Right ventricle myocardium superior (tissue), 1 donor: Measurements from ENCODE around the gene MRPL4. TPM values are rescaled to one million over a fixed set of nuclear protein-coding genes. Genes with fewer than 3 reads are reported as not detected.
"Not testable (repeated sequence)": the region's sequence is repeated elsewhere in the genome, so short reads cannot be mapped to it uniquely, and the experiment has no call there.

Experiments
- ATAC-seq: fragments of 200-7000 bp; cut with Tn5 transposase; one replicate; pipeline ENCODE4 v1.9.1; 2020; ENCODE audit warnings: mild to moderate bottlenecking; ENCODE audit not compliant: poor library complexity
- DNase-seq: peaks from one replicate; pipeline ENCODE4 v3.0.0-alpha.2; 2020
- intact Hi-C: fragments of 100-400 bp; cut with DNase I; formaldehyde crosslinking; loops from one replicate; pipeline ENCODE4 v1.11.2; 2022
- total RNA-seq: library from RNA; stranded (reverse); fragmentation: NEBNext Ultra II Directional; extraction: Animal tissue kit (Norgen Biotek cat#: 25700); gene quantifications from one replicate; pipeline ENCODE4 v1.2.1, GENCODE V29; 2021
- donor health status: DM: no; HTN: yes; CAD: no; lungs with severe emphysema.

MRPL4 gene
- total RNA-seq, 1 donor from 2014 or later, result 72.4 TPM

DNA sequence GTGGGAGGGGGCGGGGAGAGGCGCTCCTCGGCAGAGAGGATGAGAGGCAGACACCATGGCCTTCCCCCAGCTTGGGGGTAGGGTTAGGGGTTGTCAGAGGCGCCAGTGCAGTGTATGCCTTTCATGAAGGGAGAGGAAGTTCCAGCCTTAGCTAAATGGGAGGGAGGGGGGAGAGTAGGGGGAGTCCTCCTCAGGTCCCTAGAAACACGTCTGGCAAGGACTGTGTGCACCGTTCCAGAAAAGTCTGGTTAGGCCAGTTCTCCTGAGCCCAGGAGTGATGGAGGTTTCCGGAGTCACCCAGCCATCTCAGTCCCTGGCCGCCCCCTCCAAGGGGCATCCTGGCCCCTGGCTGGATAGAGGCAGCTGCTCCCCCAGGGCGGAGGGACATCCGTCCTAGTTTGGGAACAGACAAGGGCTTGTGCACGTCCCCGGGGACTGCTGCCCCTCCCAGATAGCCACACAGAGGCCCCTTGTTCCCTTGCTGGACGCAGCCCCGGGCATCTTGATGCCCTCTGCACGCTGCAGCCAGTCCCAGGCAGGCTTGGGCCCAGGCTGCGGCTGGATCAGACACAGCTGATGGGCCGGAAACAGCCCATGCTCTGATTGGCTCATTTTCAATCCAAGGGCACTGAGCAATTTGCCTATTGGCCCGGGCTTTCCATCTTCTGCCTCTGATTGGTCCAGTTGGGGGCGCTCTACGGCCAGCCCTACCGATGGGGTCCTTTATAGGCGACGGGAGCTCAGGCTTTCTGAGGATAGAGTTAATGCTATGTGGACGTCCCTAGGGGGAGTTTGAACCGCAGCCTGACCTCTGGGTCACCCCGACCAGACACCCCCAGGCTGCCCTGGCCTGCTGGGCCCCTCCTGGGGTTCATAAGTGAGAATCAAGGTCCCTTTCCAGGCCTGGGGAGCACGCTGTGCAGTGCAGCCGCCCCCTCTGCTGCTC lies 24.7 kb upstream of the MRPL4 start:
- peak; percentile 68 for DNase-seq
- intact Hi-C loops, result no loop called here
- peak; percentile 28 for ATAC-seq

GRCh38 chr19:10228393-10228792 lies 23.6 kb upstream of the MRPL4 start:
- ATAC-seq, result no peak

GRCh38 chr19:10228920-10229319 lies 23.1 kb upstream of the MRPL4 start:
- no peak for ATAC-seq
- DNase-seq, result no peak
- intact Hi-C loops, result no loop called here

More at GRCh38 chr19:10228393-10228792, 23.6 kb upstream of the MRPL4 start:
- no peak for DNase-seq
- intact Hi-C loops, result no loop called here

DNA sequence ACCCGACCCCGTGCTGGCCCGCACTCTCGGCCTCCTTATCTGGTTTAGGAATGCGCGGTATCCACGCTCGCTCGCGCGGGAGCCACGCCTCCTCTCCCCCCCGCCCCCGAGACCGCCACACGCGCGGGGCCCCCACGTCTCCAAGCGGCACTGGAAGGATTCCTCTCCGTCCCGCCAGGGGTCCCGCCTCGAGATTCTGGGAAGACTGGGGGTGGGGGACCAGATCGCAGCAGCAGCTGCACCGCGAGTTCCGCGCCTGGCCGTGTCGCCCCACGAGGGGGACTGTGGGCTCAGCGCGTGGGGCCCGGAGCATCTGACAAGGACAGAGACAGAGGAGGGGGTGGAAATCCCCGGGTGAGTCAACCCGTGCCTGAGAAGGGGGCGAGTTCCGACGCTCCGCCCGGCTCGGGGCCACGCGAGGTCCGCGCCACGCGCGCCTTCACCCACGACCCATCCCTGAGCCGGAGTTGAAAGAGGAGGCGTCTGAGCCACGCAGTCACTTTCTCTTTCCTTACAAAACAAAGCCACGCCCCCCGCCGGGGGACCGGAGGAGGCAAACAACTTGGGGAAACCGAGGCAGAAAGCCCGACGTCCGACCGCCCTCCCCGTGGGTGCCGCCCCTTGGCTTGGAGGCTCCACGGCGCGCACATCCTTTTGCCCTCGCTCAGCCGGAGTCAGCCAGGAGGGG lies 21.7 kb upstream of the MRPL4 start:
- DNase-seq (peak; percentile 76), ATAC-seq (no peak)
- intact Hi-C loops, result no loop called here

GRCh38 chr19:10230861-10231611 lies 21.0 kb upstream of the MRPL4 start, which contains the start of gene S1PR2:
Gene S1PR2 (minus strand): TSS chr19:10231331. CDS start chr19:10224905, 6,426 bp downstream.
- DNase-seq (peak; percentile 89), ATAC-seq (peak; percentile 74)
- intact Hi-C loops, result no loop called here

DNA sequence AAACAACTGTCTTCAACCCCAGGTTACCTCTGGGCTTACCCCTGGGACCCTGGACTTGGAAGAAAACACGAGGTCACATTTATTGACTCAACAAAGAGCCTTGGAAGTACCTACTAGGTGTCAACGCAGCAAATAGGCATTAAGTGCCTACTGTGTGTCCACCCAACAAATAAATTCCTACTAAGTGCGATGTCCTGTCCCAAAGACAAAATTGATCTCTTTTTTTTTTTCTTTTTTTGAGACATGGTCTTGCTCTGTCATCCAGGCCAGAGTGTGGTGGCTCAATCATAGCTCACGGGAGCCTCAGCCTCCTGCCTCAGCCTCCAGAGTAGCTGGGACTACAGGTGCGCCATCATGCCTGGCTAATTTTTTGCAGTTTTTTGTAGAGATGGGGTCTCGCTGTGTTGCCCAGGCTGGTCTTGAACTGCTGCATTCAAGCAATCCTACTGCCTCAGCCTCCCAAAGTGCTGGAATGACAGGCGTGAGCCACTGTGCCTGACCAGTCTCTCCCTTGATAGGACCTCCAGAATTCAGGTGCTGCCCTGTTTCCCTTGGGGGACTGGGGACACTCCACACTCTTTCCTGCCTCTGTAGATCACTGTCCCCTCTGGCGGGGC lies 20.3 kb upstream of the MRPL4 start:
- intact Hi-C loops, result no loop called here
- ATAC-seq, result no peak
- no peak for DNase-seq

DNA sequence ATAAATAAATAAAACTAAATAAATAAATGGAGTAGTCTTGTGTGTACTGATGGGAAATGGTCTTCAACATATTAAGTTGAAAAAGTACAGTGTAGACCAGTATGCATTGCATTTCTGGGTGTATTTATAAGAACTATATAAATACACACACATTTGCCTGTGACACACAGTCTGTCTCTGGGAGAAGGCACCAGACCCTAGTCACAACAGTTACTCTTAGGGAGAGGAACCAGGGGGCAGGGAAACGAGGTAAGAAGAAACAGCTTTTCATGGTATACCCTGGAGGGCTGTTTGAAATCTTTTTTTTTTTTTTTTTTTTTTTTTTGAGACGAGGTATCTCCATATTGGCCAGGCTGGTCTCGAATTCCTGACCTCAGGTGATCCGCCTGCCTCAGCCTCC lies 18.1 kb upstream of the MRPL4 start:
- ATAC-seq, result no peak
- intact Hi-C loops, result no loop called here
- DNase-seq, result no peak

GRCh38 chr19:10235003-10235402 lies 17.0 kb upstream of the MRPL4 start:
- DNase-seq, result no peak
- intact Hi-C loops, result no loop called here
- ATAC-seq, result no peak

DNA sequence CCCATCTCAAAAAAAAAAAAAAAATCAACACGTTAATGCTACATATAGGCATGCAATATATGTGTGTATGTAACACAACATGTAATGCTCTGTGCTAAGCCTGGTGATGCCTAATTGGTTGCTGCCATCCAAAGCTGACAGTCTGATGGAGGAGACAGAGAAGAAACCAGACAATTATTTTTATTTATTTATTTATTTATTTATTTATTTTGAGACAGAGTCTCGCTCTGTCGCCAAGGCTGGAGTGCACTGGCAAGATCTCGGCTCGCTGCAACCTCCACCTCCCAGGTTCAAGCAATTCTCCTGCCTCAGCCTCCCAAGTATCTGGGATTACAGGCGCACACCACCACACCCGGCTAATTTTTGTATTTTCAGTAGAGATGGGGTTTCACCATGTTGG lies 16.6 kb upstream of the MRPL4 start:
- DNase-seq, ATAC-seq, intact Hi-C loops: not testable (repeated sequence)

GRCh38 chr19:10237702-10238101 lies 14.3 kb upstream of the MRPL4 start:
- intact Hi-C loops, result no loop called here
- DNase-seq (no peak), ATAC-seq (no peak)

- ATAC-seq (peak; percentile 79), DNase-seq (peak; percentile 86)
- intact Hi-C loops, result no loop called here
Measured at GRCh38 chr19:10238172-10238783, 13.7 kb upstream of the MRPL4 start.

GRCh38 chr19:10241826-10242449 lies 10.1 kb upstream of the MRPL4 start:
- ATAC-seq, DNase-seq, intact Hi-C loops: not testable (repeated sequence)

GRCh38 chr19:10243606-10244005 lies 8.4 kb upstream of the MRPL4 start:
- DNase-seq (no peak), ATAC-seq (no peak)
- intact Hi-C loops, result no loop called here

DNA sequence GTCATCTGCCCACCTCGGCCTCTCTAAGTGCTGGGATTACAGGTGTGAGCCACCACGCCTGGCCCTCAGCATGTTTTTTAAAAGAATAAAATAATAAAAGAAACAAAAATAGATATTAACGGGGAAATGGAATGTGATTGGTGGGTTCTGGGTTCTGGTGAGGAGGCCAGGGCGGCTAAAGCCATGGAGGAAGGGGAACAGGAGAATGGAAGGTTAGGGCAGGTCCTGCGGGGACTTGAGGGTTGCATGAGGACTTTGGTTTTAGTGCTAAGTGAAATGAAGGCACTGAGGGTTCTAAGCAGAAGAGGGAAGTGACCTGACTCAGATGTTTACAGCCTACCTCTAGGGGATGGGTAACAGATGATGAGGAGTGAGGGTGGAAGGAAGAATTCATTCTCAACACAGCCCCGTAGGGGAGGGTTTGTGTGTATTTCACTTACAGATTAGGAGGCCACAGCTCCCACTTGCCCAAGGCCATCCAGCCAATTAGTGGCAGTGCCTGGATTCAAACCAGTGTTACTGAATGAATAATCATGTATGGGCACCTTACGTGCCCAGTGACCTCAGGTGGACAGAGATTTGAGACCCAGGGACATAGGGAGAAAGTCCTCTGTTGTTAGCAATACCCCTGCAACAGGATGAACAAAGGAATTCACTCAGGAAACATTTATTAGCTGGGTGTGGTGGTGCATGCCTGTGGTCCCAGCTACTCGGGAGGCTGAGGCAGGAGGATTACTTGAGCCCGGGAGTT lies 6.7 kb upstream of the MRPL4 start:
- DNase-seq (no peak), ATAC-seq (no peak)
- intact Hi-C loops, result no loop called here

DNA sequence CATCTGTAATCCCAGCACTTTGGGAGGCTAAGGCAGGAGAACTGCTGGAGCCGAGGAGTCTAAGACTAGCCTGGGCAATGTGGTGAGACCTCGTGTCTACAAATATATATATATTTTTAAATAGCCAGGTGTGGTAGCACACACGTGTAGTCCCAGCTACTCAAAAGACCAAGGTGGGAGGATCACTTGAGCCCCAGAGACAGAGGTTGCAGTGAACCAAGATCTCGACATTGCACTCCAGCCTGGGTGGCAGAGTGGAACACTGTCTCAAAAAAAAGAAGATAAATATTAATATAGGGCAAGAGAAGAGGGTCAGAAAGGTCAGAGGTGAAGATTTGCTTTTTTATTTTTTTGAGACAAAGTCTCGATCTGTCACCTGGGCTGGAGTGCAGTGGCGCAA lies 5.5 kb upstream of the MRPL4 start:
- intact Hi-C loops, result no loop called here
- DNase-seq, result no peak
- no peak for ATAC-seq

GRCh38 chr19:10252707-10253106 lies 693 bp downstream of the MRPL4 start:
- ATAC-seq, result no peak
- DNase-seq, result no peak
- intact Hi-C loops, result loop anchor here (5.0 kb wide), 1 partner anchor 320 kb away; no protein-coding TSS in a partner anchor

- ATAC-seq (no peak), DNase-seq (no peak)
- intact Hi-C loops, result loop anchor here (5.0 kb wide), 1 partner anchor 322 kb away; no protein-coding TSS in a partner anchor
Measured at GRCh38 chr19:10254244-10254643, 2.2 kb downstream of the MRPL4 start.
